Right ventricle myocardium inferior (tissue), 1 donor: ENCODE data around the gene PROB1. TPM values are rescaled to one million over a fixed set of nuclear protein-coding genes. Genes with fewer than 3 reads are reported as not detected.
"Not testable (repeated sequence)": the region's sequence is repeated elsewhere in the genome, so short reads cannot be mapped to it uniquely, and the experiment has no call there.

Experiments
- ATAC-seq: fragments of 200-7000 bp; cut with Tn5 transposase; one replicate; pipeline ENCODE4 v1.9.1; 2020; ENCODE audit warnings: mild to moderate bottlenecking, moderate library complexity
- DNase-seq: peaks from one replicate; pipeline ENCODE4 v3.0.0; 2021; ENCODE audit errors: missing footprints
- intact Hi-C: fragments of 100-400 bp; cut with DNase I; formaldehyde crosslinking; loops from one replicate; pipeline ENCODE4 v1.11.0; 2022
- total RNA-seq: library from RNA; stranded (reverse); fragmentation: NEBNext Ultra II Directional; extraction: Animal tissue kit (Norgen Biotek cat#: 25700); gene quantifications from one replicate; pipeline ENCODE4 v1.2.1, GENCODE V29; 2021
- donor health status: DM: no; HTN: yes; CAD: no; lungs with severe emphysema.

The PROB1 gene
- total RNA-seq, 1 donor from 2014 or later: 49.3 TPM

- ATAC-seq (no peak), DNase-seq (no peak)
- intact Hi-C loops: loop anchor here (1.0 kb wide), 2 partner anchors 21 to 25 kb away; partner anchors contain the start of gene PROB1
Measured at GRCh38 chr5:139415869-139416268, 21.0 kb upstream of the PROB1 start.

- intact Hi-C loops: loop anchor here (1.0 kb wide), 2 partner anchors 20 to 24 kb away; partner anchors contain the start of gene PROB1
- DNase-seq (peak; percentile 80), ATAC-seq (peak; percentile 72)
Measured at GRCh38 chr5:139415221-139415861, 20.4 kb upstream of the PROB1 start.

GRCh38 chr5:139414581-139415130 lies 19.8 kb upstream of the PROB1 start:
- intact Hi-C loops: loop anchor here (1.0 kb wide), 2 partner anchors 19 to 23 kb away; partner anchors contain the start of gene PROB1
- ATAC-seq: no peak
- no peak for DNase-seq

- no peak for ATAC-seq
- DNase-seq: no peak
- intact Hi-C loops: no loop called here
Measured at GRCh38 chr5:139413963-139414362, 19.1 kb upstream of the PROB1 start.

- no peak for DNase-seq
- intact Hi-C loops: no loop called here
Measured at GRCh38 chr5:139413153-139413552, 18.2 kb upstream of the PROB1 start.

GRCh38 chr5:139410993-139411828 lies 16.3 kb upstream of the PROB1 start:
- DNase-seq (no peak), ATAC-seq (no peak)
- intact Hi-C loops: no loop called here

More at GRCh38 chr5:139413153-139413552, 18.2 kb upstream of the PROB1 start:
- ATAC-seq: no peak

- ATAC-seq (no peak), DNase-seq (no peak)
- intact Hi-C loops: no loop called here
Measured at GRCh38 chr5:139410121-139410992, 15.5 kb upstream of the PROB1 start.

GRCh38 chr5:139409116-139409515 lies 14.2 kb upstream of the PROB1 start:
- ATAC-seq, intact Hi-C loops, DNase-seq: not testable (repeated sequence)

- ATAC-seq (no peak), DNase-seq (no peak)
Measured at GRCh38 chr5:139408191-139408590, 13.3 kb upstream of the PROB1 start.

GRCh38 chr5:139407517-139407916 lies 12.6 kb upstream of the PROB1 start:
- ATAC-seq (no peak), DNase-seq (no peak)
- intact Hi-C loops: no loop called here

More at GRCh38 chr5:139408191-139408590, 13.3 kb upstream of the PROB1 start:
- intact Hi-C loops: no loop called here

GRCh38 chr5:139406963-139407362 lies 12.1 kb upstream of the PROB1 start:
- DNase-seq (no peak), ATAC-seq (no peak)
- intact Hi-C loops: no loop called here

GRCh38 chr5:139404484-139404840 lies 9.6 kb upstream of the PROB1 start:
- ATAC-seq (no peak), DNase-seq (no peak)
- intact Hi-C loops: no loop called here

GRCh38 chr5:139403787-139404483 lies 9.0 kb upstream of the PROB1 start, which contains the start of gene SPATA24:
TSS of gene SPATA24 (minus strand) at chr5:139404089. CDS start at chr5:139404060, 29 bp downstream.
- DNase-seq: peak; percentile 100
- intact Hi-C loops: no loop called here
- peak; percentile 97 for ATAC-seq

- DNase-seq: no peak
- ATAC-seq: no peak
- intact Hi-C loops: no loop called here
Measured at GRCh38 chr5:139403418-139403786, 8.5 kb upstream of the PROB1 start.

GRCh38 chr5:139402561-139403158 lies 7.8 kb upstream of the PROB1 start:
- intact Hi-C loops: no loop called here
- ATAC-seq (no peak), DNase-seq (no peak)

GRCh38 chr5:139401546-139401945 lies 6.6 kb upstream of the PROB1 start:
- no peak for DNase-seq
- ATAC-seq: no peak
- intact Hi-C loops: no loop called here

- DNase-seq (no peak), ATAC-seq (no peak)
- intact Hi-C loops: no loop called here
Measured at GRCh38 chr5:139399501-139400121, 4.7 kb upstream of the PROB1 start.
